Right forelimb (tissue), 1 donor: ENCODE results near the gene CCHCR1.
"Not testable (repeated sequence)": the region's sequence is repeated elsewhere in the genome, so short reads cannot be mapped to it uniquely, and the experiment has no call there.

Experiments
- DNase-seq: peaks from one replicate; pipeline ENCODE4 v3.0.0-alpha.2; 2018

The CCHCR1 gene, protein sequence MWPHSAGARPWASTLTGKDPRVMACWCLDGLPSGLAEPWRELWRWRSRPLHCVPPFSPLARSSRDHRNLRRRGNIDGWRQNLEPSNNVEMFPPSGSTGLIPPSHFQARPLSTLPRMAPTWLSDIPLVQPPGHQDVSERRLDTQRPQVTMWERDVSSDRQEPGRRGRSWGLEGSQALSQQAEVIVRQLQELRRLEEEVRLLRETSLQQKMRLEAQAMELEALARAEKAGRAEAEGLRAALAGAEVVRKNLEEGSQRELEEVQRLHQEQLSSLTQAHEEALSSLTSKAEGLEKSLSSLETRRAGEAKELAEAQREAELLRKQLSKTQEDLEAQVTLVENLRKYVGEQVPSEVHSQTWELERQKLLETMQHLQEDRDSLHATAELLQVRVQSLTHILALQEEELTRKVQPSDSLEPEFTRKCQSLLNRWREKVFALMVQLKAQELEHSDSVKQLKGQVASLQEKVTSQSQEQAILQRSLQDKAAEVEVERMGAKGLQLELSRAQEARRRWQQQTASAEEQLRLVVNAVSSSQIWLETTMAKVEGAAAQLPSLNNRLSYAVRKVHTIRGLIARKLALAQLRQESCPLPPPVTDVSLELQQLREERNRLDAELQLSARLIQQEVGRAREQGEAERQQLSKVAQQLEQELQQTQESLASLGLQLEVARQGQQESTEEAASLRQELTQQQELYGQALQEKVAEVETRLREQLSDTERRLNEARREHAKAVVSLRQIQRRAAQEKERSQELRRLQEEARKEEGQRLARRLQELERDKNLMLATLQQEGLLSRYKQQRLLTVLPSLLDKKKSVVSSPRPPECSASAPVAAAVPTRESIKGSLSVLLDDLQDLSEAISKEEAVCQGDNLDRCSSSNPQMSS

DNA sequence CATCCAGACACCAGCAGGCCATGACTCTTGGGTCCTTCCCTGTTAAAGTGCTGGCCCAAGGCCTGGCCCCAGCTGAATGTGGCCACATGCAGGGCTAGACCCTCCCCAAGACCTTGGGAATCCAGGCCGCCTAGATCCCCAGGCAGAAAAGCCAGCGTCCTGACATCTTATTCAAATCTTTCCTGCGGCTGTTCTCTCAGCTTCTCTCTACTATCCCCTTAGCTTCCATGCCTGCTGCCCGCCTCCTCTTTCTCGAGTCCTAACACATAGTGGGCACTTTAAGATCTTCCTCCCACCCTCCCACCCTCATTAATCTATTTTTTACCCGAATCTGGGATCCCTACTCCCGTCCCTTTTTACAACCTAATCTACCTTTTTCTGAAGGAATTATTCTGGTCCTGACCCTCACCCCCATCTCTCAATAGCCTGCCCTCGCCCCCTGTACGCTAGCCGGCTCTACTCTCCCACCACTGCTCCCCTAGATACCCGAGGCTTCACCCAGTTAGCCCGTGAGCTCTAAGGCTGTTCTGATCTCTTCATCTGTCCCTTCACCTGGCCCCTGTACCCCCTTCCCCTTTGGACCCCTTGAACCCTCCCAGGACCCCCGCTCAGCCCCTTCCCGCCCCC is at the start of gene CCHCR1:
Gene CCHCR1, minus strand, starts transcription at position 290 of the 627 bp plus-strand sequence. Its CDS starts 202 bp downstream, at position 88.
- no peak for DNase-seq

DNA sequence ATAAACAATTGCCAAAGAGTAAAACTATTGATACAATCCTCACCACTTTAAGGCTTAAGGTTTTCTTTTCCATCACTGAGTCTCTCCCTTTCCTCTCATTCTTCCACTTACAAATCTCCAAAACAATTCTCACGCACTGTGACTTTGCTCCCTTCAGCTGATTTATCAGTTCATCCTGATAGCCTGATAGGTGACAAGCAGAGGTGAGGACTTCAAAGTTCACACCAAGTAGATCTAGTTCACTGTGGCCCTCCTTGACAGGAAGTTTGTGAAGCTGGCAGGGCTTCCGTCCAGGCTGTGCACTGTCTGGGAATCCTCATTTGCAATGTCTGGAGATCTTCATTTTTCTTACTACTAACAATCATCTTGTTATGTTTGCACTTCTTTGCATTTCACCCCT is 48.0 kb upstream of the CCHCR1 start:
- no peak for DNase-seq

DNA sequence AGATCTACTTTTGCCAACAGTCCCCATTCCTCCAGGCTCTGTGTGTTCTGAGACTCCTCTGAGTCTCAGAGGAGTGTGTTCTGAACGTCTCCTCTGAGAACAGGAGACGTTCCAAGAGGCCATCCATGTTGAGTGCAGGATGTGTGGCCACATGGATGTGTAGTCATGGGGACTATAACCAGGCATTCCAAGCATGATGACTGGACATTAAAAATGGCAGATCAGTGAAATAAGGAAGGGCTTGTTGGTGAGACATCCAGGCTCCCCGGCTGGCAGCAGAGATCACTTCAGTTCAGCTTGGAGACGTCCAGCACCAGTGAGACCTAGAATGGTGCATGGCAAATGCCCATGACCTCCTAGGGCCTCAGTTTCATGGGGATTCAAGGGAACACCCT is 47.1 kb upstream of the CCHCR1 start:
- no peak for DNase-seq

DNA sequence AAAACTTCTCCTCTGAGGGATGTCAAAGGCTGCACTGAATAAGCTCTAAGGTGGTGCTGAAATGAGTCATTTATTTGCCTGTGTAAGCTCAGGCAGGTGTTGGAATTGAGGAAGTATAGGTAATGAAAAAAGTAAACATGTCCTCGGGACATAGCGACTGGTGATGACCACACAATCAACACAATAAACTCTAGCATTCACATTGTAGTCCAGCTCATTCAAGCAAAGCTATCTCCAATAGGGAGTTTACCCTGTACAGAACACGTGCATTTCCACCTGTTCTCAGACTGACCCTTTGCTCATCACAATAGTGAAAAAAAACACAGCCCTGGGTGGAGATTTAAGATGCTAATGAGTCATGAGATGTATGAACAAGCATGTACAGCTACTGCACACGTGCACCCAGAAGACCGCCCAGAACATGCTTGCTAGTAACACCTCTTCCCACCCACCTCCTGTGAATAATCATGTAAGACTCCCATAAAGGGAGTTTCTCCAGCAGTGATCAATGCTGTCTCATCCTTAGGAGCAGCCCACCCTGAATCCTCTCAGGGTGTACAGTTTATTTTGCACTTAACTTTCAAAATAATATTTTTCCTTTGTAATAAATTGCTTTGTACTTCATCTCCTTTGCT is 45.9 kb upstream of the CCHCR1 start:
- no peak for DNase-seq

DNA sequence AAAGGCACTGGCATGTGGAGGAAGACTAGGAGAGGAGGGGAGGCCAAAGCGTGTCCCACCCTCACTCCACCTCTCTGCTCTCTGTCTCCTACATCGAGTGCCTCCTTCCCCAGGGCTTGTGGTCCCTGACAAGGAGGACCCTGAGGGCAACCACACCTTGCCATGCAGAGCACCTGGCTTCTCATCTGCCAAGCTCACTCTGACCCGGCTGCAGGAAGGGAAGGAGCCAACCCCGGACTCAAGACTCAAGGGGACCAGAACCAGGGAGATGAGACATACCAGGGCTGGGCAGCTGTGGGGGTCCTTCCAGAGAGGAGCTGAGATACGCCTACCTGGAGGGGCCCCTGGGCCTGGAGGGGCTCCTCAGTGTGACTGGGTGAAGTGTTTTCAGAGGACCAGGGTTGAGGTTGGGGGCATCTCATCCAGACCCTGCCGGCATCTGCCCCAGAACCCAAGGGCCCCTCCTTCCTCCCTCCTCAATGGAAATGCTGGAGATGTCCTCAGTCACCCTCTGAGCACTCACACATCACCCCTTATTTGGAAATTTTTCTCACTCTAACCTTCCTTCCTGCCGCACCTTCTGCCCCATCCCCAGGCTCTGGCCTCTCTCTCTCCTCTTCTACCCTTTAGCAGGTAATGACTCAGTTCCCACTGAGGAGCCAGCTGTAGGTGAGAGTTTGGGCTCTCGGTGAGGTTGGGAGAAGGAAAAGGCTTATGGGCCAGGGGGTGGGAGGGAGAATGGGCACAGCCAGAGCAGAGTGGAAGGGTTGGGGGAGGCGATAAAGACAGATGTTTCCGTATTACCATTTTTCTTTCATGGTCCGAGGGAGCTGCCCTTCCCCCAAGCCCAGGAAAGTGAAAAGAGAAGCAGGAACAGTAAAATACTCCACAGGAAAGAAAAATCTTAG is 44.9 kb upstream of the CCHCR1 start:
- DNase-seq: no peak

DNA sequence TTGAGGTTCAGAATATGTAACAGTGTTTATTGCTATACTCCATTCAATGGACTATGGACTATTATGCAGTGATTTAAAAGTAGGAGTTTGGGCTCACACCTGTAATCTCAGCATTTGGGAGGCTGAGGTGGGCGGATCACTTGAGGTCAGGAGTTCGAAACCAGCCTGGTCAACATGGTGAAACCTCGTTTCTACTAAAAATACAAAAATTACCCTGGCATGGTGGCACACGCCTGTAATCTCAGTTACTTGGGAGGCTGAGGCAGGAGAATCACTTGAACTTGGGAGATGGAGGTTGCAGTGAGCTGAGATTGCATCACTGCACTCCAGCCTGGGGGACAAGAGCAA is 41.5 kb upstream of the CCHCR1 start:
- not testable (repeated sequence) for DNase-seq

DNA sequence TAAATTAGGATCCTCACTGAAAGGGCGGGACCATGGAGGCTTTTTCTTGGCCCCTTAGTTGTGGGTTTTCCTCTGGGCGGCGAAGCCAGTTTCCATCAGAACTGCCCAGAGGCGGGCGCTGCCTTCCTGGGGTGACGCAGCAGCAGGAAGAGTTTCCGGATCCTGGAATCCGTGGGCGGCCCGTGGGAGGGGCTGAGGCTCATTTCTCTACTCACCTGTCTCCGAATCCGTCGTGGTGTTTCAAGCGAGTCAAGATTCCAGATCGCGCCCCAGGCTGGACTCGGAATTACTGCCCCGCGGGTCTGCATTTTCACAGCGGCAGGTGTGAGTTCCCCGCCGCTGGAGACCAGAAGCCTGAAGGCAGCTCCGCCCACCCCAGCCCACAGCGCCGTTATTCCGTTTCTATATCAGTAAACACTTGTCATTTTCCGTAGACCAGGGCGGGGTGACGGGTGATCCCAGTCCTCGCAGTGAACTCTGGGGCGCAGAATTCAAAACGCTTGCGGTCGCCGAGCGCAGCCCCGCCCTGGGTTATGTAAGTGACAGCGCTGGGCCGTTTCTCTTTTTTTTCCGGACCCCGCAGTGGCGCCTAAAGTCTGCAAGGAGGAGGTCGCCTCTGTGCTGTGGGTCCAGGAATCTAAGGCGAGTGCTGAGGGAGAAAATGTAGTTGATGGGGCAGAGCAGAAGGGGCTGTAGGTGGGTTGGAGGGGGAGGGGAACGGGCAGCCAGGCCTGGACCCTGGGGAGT is 40.1 kb upstream of the CCHCR1 start:
- peak; percentile 86 for DNase-seq

DNA sequence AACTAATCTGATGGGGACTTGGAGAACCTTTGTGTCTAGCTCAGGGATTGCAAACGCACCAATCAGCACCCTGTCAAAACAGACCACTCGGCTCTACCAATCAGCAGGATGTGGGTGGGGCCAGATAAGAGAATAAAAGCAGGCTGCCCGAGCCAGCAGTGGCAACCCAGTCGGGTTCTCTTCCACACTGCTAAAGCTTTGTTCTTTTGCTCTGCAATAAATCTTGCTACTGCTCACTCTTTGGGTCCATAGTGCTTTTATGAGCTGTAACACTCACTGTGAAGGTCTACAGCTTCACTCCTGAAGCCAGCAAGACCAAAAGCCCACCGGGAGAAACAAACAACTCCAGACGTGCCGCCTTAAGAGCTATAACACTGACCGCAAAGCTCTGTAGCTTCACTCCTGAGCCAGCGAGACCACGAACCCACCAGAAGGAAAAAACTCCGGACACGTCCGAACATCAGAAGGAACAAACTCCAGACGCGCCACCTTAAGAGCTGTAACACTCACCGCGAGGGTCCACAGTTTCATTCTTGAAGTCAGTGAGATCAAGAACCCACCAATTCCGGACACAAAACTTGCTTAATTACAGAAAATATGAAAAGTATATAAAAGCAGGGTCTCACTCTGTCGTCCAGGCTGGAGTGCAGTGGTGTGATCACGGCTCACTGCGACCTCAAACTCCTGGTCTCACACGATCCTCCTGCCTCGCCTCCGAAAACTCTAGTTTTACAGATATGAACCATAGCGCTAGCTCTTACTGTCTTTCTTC is 38.8 kb upstream of the CCHCR1 start:
- not testable (repeated sequence) for DNase-seq

DNA sequence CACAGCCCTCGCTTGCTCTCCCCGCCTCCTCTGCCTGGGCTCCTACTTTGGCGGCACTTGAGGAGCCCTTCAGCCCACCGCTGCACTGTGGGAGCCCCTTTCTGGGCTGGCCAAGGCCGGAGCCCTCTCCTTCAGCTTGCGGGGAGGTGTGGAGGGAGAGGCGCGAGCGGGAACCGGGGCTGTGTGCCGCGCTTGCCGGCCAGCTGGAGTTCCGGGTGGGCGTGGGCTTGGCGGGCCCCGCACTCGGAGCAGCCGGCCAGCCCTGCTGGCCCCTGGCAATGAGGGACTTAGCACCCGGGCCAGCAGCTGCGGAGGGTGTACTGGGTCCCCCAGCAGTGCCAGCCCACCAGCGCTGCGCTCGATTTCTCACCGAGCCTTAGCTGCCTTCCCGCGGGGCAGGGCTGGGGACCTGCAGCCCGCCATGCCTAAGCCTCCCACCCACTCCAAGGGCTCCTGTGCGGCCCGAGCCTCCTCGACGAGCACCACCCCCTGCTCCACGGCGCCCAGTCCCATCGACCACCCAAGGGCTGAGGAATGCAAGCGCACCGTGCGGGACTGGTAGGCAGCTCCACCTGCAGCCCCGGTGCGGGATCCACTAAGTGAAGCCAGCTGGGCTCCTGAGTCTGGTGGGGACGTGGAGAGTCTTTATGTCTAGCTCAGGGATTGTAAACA is 37.8 kb upstream of the CCHCR1 start:
- DNase-seq: not testable (repeated sequence)

DNA sequence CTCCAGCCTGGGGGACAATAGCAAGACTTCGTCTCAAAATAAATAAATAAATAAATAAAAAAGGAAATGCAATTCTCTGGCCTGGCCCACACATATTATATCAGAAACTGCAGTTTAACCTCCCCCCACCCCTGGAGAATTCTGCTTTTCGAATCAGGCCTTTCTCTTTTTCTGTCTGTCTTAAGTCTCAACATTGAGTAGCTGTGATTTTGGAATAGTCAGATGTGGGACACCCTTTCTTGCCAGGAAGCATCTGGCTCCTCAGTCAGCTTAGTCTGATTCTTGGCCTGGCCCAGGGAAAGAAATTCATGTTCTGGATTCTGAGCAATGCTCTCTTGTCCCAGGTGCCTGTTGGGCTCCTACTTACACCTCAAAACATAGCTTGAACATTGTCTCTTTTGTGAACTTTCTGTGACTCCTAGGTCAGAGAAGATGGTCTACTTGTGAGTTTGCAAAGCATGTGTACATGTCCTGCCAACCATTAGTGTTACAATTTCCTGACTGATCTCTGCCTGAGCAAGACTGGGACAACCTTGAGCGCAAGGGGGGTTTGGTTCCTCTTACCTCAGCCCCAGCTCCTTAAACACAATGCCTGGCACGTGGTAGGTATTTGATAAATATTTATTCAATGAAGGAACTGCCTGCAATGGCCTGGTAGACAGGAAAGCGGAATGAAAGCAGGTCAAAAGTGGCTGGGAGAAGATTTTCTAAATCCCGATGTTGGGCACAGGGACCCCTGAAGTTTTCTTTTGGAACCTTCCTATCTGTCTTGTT is 36.6 kb upstream of the CCHCR1 start:
- DNase-seq: no peak

DNA sequence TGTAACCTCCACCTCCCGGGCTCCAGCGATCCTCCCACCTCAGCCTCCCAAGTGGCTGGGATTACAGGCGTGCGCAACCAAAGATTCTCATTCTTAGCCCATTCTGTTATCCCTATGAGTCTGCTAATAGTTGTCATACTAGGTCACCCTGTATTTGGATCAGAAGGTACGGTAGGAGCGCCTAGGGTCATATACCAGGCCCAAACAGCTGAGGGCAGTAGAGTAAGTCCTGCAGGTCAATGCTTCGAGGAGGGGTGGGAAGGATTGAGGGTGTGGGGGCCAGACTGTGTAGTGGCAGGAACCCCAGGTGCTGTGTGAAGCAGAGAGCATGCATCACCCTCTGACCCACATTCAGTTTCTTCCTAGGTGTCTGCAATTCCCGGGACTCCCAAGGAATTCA is 35.6 kb upstream of the CCHCR1 start:
- DNase-seq: no peak

DNA sequence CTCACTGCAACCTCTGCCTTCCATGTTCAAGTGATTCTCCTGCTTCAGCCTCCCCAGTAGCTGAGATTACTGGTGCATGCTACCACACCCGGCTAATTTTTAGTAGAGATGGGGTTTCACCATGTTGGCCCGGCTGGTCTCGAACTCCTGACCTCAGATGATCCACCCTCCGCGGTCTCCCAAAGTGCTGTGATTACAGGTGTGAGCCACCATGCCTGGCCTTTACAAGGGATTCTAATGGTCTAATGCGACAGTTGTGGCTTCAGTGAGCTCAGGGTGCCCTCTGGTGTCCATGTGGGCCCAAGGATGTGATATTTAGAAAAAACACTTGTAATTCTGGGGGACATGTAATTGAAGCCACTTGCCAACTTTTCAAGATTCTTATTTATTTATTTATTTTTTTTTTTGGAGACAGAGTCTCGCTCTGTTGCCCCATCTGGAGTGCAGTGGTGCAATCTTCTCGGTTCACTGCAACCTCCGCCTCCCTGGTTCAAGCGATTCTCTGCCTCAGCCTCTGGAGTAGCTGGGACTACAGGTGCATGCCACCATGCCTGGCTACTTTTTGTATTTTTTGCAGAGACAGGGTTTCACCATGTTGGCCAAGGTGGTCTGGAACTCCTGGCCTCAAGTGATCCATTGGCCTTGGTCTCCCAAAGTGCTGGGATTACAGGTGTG is 35.0 kb upstream of the CCHCR1 start:
- peak; percentile 70 for DNase-seq

DNA sequence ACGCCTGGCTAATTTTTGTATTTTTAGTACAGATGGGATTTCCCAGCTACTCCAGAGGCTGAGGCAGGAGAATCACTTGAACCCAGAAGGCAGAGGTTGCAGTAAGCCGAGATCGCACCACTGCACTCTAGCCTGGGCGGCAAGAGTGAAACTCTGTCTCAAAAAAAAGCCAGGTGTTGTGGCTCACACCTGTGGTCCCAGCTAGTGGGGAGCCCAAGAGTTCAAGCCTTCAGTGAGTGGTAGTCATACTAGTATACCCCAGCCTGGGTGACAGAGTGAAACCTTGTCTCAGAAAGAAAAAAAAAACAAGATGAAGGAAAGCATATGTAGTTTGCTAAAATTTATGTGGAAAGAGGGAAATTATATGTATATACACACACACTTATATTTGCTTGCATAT is 32.9 kb upstream of the CCHCR1 start:
- DNase-seq: no peak

DNA sequence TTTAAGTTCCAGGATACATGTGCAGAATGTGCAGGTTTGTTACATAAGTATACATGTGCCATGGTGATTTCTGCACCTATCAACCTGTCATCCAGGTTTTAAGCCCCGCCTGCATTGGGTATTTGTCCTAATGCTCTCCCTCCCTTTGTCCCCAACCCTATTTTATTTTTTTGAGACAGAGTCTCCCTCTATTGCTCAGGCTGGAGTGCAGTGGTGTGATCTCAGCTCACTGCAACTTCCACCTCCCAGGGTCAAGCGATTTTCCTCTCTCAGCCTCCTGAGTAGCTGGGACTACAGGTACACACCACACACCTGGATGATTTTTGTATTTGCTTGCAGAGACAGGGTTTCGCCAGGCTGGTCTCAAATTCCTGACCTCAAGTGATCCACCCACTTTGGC is 31.6 kb upstream of the CCHCR1 start:
- not testable (repeated sequence) for DNase-seq

DNA sequence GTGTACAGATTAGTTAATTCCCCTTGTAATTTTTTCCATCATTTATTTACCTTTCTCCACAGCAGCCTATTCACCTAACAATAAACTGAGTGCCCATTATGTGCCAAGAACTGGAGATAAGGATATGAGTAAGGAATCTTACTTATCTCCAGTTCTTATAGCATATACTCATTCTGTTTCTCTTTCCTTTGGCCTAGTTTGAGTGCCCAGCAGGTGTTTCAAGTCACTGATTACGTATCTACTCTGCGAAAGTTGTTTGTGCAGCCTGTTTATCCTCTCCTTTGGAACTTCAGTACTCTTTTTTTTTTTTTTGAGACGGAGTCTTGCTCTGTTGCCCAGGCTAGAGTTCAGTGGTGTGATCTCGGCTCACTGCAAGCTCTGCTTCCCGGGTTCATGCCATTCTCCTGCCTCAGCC is 30.2 kb upstream of the CCHCR1 start:
- DNase-seq: no peak

DNA sequence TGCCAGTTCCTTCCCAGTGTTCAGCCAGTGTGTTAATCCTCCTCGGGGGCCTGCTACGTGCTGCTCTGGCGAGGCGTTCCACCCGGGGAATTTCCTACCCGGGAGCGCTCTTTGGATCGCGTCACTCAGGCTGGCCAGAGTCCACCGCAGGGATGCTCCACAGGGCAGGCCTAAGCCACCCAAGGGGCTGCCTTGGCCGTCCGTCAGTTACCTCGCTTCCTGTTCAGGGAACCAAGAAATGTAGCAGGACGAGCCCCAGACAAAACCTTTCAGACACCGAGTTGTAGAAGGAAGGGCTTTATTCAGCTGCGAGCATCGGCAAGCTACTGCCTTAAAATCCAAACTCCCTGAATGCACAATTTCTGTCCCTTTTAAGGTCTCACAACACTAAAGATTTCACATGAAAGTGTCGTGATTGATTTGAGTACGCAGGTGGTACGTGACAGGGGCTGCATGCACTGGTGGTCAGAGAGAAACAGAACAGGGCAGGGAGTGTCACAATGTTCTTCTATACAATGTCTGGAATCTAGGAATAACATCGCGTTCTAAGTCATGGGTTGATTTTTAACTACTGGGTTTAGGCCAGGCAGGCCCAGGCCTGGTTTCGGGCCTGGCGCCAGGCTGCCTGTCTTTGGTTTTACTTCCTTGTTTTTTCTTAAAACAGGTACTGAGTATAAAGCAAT is 28.6 kb upstream of the CCHCR1 start:
- no peak for DNase-seq

DNA sequence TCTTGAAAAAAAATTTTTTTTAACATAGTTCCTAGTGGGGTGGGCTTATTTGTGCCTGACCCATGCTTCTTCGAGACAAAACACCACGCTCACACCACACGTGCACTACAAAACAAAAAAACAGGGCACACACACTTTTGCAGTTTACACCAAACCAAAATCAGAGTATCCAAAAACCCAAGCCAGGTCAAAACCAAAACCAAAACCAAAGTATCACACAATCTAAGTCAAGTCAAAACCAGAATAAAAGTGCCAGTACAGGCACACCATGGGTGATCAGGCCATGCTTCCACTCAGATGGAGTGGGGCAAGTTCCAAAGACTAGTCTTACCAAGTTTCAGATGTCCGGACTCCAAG is 28.1 kb upstream of the CCHCR1 start:
- DNase-seq: not testable (repeated sequence)

DNA sequence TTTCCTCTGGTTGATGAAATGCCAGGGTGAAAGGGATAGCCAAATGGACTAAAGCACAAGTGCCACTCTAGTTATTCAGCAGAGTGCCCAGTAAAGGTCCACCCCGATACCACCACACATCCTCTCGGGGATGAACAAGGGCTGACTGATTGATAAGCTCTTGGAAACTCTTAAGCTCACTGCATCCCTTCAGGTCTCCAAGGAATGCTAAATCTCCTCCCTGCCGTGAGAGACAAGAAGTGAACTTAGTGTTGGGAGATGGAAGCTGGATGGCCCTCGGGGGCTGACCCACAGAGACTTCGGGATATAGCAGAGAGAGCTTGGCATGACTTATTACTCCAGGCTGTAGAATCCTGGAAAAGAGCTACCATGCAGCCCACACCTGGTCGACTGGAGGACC is 26.3 kb upstream of the CCHCR1 start:
- DNase-seq: not testable (repeated sequence)
